H1 (cell line): ENCODE data around the gene CMIP.

Experiments
- BCL11A ChIP-seq, 2 experiments: IDR thresholded peaks; one replicate each; pipeline ENCODE4 v1.6.1; 2011; ENCODE audit warnings: low read depth in 2 of 2, low read length in 2 of 2, mild to moderate bottlenecking in 2 of 2
- JUND ChIP-seq: IDR thresholded peaks from 2 replicates; pipeline ENCODE4 v1.6.1; 2011; ENCODE audit warnings: mild to moderate bottlenecking, improper control_type of control experiment, low read length
- MAFK ChIP-seq: IDR thresholded peaks from 2 replicates; pipeline ENCODE4 v1.6.1; 2012; ENCODE audit warnings: low read depth, mild to moderate bottlenecking, improper control_type of control experiment, low read length
- RFX5 ChIP-seq: IDR thresholded peaks from 2 replicates; pipeline ENCODE4 v1.6.1; 2011; ENCODE audit warnings: low read depth, low read length, improper control_type of control experiment, borderline replicate concordance
- SIN3A ChIP-seq, 2 experiments: IDR thresholded peaks in 1 of 2; conservative IDR thresholded peaks in 1 of 2; 2 replicates each; pipeline ENCODE4 v1.6.1; 2011 to 2012; ENCODE audit warnings: low read length in 2 of 2, improper control_type of control experiment in 1 of 2, low read depth in 1 of 2, mild to moderate bottlenecking in 1 of 2
- TF ChIP-seq, protein P1 (sequence below), 3 experiments: IDR thresholded peaks; 1 replicate in 2 of 3; 2 replicates in 1 of 3; pipeline versions ENCODE4 v1.5.1 to v1.6.1; 2011; ENCODE audit warnings: low read length in 3 of 3, mild to moderate bottlenecking in 3 of 3, inconsistent platforms in 2 of 3, low read depth in 1 of 3, moderate library complexity in 1 of 3; ENCODE audit not compliant: insufficient read depth in 1 of 3; ENCODE audit errors: control extremely low read depth in 1 of 3

DNA sequence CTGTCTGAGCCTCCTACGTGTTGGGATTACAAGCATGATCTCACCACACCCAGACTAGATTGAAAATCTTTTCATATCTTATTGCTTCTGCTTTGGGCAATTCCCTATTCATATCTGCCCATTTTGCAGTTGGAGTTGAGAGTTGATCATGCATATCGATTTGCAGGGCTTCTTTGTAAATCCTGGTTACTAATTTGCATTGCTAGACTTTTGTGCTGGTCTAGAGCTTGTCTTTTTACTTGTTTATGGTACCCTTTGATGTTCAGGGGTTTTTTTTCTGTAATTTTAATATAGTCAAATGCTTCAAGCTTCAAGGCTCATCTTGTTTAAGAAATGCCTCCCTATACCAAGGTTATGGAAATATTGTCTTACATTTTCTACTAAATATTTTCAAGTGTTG is 23.5 kb upstream of the CMIP start:
- no peak for TF ChIP-seq JUND
- TF ChIP-seq, protein P1, sequence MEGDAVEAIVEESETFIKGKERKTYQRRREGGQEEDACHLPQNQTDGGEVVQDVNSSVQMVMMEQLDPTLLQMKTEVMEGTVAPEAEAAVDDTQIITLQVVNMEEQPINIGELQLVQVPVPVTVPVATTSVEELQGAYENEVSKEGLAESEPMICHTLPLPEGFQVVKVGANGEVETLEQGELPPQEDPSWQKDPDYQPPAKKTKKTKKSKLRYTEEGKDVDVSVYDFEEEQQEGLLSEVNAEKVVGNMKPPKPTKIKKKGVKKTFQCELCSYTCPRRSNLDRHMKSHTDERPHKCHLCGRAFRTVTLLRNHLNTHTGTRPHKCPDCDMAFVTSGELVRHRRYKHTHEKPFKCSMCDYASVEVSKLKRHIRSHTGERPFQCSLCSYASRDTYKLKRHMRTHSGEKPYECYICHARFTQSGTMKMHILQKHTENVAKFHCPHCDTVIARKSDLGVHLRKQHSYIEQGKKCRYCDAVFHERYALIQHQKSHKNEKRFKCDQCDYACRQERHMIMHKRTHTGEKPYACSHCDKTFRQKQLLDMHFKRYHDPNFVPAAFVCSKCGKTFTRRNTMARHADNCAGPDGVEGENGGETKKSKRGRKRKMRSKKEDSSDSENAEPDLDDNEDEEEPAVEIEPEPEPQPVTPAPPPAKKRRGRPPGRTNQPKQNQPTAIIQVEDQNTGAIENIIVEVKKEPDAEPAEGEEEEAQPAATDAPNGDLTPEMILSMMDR (IDR thresholded peaks at IDR 0.05; ENCODE audit: control extremely low read depth in 1 of 3, insufficient read depth in 1 of 3, low read depth in 1 of 3, low read length in 3 of 3): no peak
- no peak for TF ChIP-seq MAFK
- no peak for TF ChIP-seq RFX5
- no peak for TF ChIP-seq SIN3A (conservative IDR thresholded peaks at IDR 0.05 in 1 of 2, IDR thresholded peaks at IDR 0.05 in 1 of 2; ENCODE audit: low read depth in 1 of 2, low read length in 2 of 2)
- TF ChIP-seq BCL11A (IDR thresholded peaks at IDR 0.05; ENCODE audit: low read depth in 2 of 2, low read length in 2 of 2): no peak
